Left lobe of liver (tissue), 2 donors: ENCODE data around the gene AMH. TPM values are rescaled to one million over a fixed set of nuclear protein-coding genes. Genes with fewer than 3 reads are reported as not detected.
"Not testable (repeated sequence)": the region's sequence is repeated elsewhere in the genome, so short reads cannot be mapped to it uniquely, and the experiment has no call there.

Experiments
- ATAC-seq: fragments of 200-7000 bp; cut with Tn5 transposase; one replicate; pipeline ENCODE4 v1.9.1; 2020; ENCODE audit warnings: mild to moderate bottlenecking, moderate library complexity
- DNase-seq: peaks from one replicate; pipeline ENCODE4 v3.0.0-alpha.2; 2020; ENCODE audit warnings: low spot score
- total RNA-seq: library from RNA; stranded (reverse); gene quantifications from one replicate; pipeline ENCODE4 v1.2.1, GENCODE V29; 2021
- donor health status: DM: no; HTN: no; CAD: no; lungs with moderate emphysema.
- donor health status: DM: no; HTN: yes; CAD: no.

The AMH gene
- total RNA-seq, 1 donor from 2014 or later: 0.93 TPM

DNA sequence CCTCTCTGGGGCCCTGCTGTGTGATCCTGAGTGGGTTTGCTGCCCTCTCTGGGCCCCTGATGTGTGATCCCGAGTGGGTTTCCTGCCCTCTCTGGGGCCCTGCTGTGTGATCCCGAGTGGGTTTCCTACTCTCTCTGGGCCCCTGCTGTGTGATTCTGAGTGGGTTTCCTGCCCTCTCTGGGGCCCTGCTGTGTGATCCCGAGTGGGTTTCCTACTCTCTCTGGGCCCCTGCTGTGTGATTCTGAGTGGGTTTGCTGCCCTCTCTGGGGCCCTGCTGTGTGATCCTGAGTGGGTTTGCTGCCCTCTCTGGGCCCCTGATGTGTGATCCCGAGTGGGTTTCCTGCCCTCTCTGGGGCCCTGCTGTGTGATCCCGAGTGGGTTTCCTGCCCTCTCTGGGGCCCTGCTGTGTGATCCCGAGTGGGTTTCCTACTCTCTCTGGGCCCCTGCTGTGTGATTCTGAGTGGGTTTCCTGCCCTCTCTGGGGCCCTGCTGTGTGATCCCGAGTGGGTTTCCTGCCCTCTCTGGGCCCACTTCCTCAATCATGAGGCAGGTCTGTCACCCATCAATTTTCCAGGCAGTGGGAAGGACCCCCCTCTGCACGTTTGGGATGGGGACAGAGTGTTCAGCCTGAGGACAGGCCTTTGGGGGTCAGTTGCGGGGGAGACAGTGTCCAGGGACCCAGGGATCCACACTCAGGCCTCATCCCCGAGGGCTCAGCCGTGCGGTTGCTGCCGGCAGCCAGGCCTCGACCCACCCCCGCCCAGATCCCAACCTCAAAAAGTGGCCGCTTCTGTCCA, 32.3 kb downstream of the AMH start:
- DNase-seq, ATAC-seq: not testable (repeated sequence)

DNA sequence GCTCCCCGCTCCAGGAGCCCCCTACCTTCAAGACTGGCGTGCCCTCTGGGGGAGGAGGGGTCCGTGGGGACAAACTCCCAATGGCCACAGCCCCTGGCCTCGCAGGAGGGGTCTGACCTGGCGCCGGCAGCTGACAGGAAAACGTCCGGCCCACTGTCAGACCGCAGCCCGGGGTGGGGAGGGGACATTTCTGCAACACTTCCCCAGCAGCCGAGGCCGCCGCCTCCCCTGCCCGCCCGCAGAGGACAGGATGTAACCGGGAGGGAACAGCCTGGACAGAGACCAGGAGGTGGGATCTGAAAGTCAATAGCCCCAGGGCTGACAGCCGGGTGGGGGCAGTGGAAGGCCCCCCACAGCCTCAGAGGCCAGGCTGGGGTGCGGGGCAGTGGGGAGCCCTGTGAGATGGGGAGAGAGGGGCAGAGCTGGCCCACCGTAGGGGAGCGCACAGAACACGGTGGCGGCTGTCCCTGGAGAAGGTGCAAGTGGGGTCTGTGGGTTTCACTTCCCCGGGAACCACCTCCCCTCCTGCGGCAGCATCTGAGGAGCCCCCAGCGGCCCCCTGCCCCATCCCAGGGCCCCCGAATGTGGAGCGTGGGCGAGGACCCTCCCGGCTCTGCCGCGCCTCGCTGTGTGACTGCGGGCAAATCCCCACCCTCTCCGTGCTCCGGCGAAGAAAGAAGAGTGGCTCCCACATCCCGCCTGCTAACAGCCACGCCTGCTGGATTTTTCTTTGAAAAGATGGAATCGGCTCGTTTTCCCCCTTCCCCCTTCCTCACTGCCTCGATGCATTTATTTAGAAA, 33.1 kb downstream of the AMH start, which contains the start of gene PEAK3:
Gene PEAK3, minus strand, starts transcription at position 114 of the 800 bp plus-strand sequence. CDS start 1,244 bp downstream, outside the sequence.
- ATAC-seq: peak; percentile 79
- DNase-seq: peak; percentile 69

DNA sequence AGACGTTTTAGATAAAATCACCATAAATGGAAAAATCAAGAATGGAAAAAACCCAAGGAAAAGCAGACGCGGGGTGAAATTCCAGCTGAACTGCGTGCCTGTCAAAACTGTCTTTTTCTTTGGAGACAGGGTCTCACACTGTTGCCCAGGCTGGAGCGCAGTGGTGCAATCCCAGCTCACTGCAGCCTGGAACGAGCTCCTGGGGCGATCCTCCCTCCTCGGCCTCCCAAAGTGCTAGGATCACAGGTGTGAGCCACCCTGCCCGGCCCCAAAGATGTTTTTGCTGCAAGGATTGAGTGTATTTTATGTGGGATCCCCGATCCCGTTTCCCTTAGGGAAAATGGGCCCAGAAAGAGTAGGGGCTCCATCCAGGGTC, 33.7 kb downstream of the AMH start:
- DNase-seq (no peak), ATAC-seq (no peak)

DNA sequence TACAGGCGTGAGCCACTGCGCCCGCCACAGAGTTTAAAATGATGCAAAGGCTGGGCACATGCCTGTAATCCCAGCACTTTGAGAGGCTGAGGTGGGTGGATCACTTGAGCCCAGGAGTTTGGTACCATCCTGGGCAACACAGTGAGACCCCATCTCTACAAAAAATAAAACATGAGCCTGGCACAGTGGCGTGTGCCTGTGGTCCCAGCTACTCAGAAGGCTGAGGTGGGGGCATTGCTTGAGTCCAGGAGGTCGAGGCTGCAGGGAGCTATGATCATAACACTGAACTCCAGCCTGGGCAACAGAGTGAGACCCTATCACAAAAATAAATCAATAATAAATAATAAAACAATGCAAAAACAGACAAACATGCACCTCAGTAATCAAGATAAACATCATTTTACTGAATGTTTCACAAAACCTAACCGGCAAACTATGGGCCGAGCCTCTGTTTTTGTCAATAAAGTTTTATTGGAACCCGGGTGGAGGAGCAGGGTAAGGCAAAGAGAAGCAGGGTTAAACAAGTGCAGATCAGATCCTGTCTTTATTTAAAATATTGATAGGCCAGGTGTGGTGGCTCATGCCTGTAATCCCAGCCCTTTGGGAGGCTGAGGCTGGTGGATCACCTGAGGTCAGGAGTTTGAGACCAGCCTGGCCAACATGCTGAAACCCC, 34.8 kb downstream of the AMH start:
- DNase-seq (no peak), ATAC-seq (no peak)

DNA sequence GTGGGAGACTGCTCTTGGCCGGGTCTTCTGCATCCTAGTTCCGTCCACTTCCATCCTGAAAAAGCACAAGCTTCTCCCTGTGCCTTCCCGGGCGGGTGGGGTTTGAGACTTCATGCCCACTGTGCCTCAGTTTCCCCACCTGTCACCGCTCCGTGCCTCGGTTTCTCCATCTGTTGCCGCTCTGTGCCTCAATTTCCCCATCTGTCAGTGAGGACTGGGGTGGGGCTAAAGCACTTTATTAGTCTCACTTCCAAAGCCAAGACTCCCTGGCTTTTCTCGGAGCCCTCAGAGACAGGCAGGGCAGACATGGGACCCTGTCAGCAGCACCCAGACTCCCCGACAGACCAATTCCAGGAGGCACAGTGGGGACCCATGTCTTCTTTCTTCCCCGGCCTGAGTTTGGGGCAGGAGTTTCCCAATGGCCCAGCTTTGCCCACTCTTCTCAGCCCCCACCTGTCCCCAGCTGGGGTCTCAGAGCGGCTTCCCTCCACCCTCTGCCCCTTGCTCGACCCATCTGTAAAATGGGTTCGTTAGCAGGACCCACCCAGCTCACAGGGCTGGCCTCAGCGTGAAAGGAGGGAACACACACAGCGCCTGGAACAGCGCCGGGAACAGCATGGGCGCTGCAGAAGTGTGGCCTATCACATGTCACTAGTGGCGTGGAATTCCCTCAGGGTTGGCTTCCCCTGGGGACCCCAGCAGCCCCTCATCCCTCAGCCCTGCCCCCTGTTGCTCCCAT, 37.4 kb downstream of the AMH start:
- no peak for DNase-seq
- ATAC-seq: no peak

DNA sequence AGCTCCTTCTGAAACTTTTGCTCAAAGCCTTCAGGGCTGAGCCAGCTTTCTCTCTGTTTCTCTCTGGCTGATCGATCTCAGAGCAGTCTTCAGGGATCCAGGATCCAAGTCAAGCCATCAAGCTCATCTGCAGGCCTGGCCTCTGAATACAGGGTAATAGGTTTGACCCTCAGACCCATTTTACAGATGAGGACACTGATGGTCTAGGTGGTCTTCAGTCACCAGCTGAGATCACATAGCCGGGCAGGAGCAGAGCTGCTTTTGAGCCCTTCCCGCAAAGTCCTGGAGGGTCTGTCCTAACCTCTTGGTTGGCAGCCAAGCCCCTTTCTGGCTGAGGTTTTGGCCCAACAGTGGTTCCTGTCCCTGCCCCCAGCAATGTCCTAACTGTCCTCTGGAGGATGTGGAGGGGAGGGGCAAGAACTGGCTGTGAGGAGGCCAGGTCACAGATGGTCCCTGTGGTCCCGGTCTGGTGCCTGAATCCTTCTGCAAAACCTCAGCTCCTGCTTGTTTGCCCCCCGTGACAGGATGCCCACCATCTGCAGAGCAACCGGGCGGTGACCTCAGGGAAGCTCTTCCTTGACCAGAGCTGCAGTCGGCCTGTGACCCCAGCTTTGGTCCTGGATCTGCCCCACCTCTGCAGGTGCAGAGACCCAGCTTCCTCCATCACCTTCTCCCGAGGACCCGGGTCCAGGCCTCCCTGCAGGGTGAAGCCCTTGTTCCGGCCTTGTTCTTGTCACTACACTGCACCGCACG, 38.6 kb downstream of the AMH start:
- no peak for ATAC-seq
- no peak for DNase-seq

DNA sequence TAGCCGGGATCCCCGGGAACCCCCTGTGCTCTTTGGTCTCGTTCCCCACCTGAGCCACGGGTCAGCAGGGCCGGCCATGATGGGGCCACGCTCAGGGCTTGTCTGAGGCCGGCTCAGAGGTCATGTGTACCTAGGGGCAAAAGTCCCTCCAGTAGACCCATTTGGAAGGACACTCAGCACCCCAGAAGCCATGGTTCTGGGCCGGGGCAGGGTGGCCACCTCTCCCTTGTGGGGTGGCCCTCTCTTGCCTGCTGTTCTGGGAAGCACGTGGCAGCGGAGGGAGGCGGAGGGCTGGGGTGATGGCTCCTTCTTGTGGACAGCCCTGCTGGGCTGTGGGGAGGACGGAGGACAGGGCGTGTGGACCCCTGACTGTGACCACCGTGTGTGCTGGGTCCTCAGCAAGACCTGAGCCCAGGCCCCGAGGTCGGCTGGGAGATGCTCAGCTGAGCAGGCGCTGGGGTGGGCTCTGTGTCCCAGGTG, 39.3 kb downstream of the AMH start:
- DNase-seq: no peak
- no peak for ATAC-seq

DNA sequence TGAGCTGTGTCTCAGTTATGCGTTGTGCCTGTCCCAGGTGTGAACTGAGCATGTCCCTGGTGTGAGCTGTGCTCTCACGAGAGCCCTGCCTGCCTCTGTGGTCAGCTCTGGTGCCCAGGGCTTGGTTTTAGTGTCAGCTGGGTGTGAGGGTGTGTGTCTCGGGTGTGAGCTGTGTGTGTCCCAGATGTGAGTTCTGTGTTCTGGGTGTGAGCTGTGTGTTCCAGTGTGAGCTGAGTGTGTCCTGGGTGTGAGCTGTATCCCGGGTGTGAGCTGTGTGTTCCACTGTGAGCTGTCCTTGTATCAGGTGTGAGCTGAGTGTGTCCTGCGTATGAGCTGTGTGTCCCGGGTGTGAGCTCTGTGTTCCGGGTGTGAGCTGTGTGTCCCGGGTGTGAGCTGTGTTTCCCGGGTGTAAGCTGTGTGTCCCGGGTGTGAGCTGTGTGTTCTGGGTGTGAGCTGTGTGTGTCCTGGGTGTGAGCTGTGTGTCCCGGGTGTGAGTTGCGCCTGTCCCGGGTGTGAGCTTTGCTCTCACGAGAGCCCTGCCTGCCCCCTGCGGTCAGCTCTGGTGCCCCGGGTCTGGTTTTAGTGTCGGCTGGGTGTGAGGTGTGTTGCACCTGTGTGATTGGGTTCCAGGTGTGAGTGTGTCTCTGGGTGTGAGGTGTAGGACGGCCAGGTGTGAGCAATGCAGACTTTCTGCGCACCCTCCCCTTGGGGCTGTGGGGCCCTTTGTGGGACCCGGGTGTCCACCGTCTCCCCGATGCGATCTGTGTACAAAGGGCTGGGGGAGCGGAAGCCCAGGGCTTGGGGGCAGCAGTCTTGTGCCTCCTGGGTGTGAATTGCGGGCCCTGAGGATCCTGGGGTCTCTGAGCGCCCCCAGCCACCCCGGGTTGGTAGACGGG, 39.9 kb downstream of the AMH start:
- no peak for ATAC-seq

DNA sequence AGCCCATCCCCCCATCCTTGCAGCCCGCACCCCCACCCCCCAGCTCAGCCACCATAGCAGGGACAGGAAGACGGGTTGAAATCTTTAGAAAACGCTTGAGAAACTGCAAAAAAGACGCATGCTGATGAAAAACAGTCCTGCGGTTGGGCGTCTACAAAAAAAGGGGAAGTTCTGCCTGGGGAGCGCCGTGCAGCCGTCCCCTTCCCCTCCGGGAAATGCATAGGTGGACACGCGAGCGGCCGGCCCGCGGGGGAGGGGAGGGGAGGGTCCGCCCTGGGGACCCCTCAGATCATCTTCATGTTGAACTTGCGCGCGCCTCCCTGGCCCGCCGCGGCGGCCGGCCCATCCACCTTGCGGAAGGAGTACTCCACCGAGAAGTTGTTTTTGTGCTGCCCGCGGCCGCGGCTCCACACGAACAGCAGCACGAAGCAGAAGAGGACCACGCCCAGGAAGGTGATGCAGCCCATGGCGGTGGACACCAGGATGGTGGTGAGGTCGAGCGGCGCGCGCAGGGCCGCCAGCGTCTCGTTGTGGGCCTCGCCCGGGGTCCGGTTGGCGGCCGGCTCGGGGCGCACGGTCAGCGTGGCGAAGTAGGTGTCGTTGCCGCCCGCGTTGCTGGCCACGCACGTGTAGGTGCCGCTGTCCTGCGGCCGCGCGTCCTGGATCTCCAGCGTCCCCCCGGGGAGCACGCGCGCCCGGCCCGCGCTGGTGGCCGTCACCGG, 40.8 kb downstream of the AMH start:
- ATAC-seq (peak; percentile 17), DNase-seq (no peak)

More for the DNA sequence above, 39.9 kb downstream of the AMH start:
- DNase-seq: no peak

DNA sequence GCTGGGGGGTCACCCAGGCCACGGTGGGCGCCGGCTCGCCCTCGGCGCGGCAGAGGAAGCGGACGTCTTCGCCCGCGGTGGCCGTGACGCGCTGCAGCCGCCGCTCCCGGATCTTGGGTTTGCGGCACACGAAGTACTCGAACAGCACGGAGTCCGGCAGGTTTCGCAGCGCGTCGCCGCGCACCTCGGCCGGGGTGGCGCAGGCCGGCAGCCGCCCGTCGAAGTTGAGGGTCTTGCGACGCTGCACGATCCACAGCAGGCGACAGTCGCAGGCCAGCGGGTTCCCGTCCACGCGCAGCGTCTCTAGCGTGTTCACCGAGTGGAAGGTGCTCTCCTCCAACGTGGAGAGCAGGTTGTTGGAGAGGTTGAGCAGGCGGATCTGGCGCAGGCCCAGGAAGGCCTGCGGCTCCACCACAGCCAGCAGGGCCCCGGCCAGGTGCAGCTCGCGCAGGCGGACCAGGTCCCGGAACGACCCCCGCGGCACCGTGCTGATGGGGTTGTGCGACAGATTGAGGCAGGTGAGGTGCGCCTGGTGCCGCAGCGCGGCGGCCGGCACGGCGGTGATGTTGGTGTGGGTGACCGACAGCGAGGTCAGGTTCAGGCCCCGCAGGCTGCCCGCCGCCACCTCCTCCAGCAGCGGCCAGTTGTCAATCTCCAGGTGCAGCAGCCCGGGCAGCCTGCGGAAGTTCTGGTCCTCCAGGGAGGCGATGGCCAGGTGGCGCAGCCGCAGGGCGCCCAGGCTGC, 41.5 kb downstream of the AMH start:
- ATAC-seq (peak; percentile 12), DNase-seq (no peak)

DNA sequence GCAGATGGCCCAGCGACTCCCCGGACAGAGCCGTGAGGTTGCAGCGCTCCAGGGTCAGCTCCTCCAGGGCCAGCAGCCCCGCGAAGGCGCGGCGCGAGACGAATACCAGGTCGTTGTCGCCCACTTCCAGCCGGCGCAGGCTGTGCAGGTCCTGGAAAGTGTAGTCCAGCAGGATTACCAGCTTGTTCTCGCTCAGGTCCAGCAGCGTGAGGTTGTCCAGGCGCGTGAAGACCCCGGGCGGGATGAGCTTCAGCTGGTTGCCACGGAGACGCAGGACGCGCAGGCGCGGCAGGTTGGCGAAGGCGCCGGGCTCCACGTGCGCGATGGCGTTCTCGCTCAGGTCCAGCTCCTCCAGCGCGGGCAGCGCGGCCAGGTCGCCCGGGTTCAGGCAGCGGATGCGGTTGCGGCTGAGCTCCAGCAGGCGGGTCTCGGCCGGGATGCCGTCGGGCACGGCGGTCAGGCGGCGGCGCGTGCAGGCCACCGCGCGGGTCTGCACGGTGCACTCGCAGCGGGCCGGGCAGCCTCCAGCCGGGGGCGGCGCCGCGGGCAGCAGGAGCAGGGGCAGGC, 42.1 kb downstream of the AMH start:
- ATAC-seq (peak; percentile 8), DNase-seq (no peak)

DNA sequence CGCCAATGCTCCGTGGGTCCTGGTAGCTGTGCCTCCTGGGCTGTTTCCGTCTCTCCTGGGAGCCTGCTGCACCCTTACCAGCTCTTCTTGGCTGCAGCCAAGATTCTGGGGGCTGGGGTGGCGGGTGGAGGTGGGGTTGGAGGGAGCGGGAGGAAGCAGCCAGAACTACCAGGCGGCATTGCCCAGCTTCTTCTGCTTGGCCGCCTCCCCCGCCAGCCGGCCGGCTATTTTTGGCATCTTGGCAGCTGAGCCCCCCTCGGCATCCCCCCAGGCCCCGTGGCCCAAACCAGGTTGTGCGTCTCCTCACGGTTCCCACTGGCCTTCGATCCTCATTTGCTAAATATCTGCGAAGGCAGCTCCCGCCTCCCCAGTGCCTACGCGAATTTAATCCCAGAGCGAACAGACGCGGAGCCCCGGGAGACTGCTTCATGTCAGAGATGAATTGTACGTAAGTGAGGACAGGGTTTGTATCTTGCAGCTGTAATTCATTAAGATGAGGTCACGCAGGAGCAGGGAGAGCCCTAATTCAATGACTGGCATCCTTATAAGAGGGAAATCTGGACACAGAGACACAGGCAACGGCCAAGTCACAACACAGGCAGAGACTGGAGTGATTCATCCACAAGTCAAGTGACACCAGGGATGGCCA, 45.7 kb downstream of the AMH start:
- DNase-seq: no peak

DNA sequence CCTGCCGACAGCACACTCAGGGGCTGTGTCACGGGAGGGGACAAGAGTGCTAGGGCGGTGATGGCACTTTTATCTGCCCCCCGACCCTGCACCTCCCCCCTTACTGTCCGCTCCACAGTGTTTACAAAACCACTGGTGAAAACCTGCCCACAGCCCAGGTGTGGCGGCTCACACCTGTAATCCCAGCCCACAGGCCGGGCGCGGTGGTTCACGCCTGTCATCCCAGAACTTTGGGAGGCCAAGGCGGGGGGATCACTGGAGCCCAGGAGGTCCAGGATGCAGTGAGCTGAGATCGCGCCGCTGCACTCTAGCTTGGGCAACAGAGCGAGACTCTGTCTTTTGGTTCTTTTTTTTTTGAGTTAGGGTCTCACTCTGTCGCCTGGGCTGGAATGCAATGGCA, 47.0 kb downstream of the AMH start:
- ATAC-seq (no peak), DNase-seq (no peak)

More for the DNA sequence above, 45.7 kb downstream of the AMH start:
- ATAC-seq: no peak

DNA sequence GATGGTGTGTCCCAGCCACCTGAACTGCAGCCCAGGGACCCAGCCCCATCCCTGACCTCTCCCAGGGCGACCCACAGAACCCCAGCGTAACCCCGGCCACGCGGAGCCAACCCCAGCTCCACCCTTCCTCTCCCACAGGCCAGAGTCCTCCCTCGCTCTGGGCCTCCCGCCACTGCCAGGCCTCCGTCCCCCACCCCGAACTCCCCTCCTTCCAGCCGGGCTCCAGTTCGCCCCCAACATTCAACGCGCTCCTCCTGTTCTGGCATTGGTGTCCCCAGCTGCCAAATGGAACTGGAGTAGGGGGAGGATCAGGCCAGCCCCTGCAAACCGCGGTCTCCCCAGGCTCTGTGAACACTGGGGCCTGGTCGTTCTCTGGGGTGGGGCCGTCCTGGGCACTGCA, 51.4 kb downstream of the AMH start:
- ATAC-seq (no peak), DNase-seq (no peak)
